ENCODE measurements around the gene SKI. TPM values are rescaled to one million over a fixed set of nuclear protein-coding genes. Genes with fewer than 3 reads are reported as not detected.
A peak's percentile ranks its signal among the peaks of the same experiment; 100 is the strongest.

The SKI gene
- total and polyA plus RNA-seq, 9 of the 15 experiments (the other 6 are each of a cell fraction or from before 2014, with no cell fraction given), result 0.10 to 60.5 (median 4.6) TPM

GRCh38 chr1:2189459-2190425 is 38.4 kb upstream of the SKI start (continued):
- TF ChIP-seq CTBP1 (IDR thresholded peaks at IDR 0.05; ENCODE audit: borderline replicate concordance) (peak; percentile 86), BHLHE40 (IDR thresholded peaks at IDR 0.05; ENCODE audit: low read length) (no peak; the same call in 1 of the 2 replicates), SMC3 (conservative IDR thresholded peaks at IDR 0.05; ENCODE audit: insufficient read depth, low read depth, low read length) (no peak), ZNF347 (CRISPR knock-in tag; IDR thresholded peaks at IDR 0.05; ENCODE audit: low read depth) (no peak), CREM (IDR thresholded peaks at IDR 0.05; ENCODE audit: low read depth) (peak; percentile 94), TEAD4 (IDR thresholded peaks at IDR 0.05; ENCODE audit: low read length) (peak; percentile 24; the same call in 1 of the 2 replicates), TEAD4 (CRISPR knock-in tag; IDR thresholded peaks at IDR 0.05; ENCODE audit: borderline replicate concordance) (no peak), UBTF (IDR thresholded peaks at IDR 0.05; ENCODE audit: borderline replicate concordance in 1 of 2, low read depth in 2 of 2, low read length in 2 of 2) (peak in 1 of 2 experiments; percentile 64; a peak in 2 of 4 replicates), THRAP3 (IDR thresholded peaks at IDR 0.05; ENCODE audit: borderline replicate concordance) (no peak), STAG1 (CRISPR knock-in tag; IDR thresholded peaks at IDR 0.05; ENCODE audit: borderline replicate concordance) (no peak), ZNF274 (IDR thresholded peaks at IDR 0.05; ENCODE audit: borderline replicate concordance, low read depth, low read length) (no peak), SMARCB1 (IDR thresholded peaks at IDR 0.05; ENCODE audit: insufficient read length, low read depth) (no peak), ARID1B (IDR thresholded peaks at IDR 0.05) (no peak), ZFPM2 (CRISPR knock-in tag; IDR thresholded peaks at IDR 0.05) (no peak), MBD1 (CRISPR knock-in tag; IDR thresholded peaks at IDR 0.05) (no peak), ZBTB43 (CRISPR knock-in tag; IDR thresholded peaks at IDR 0.05) (no peak), PATZ1 (CRISPR knock-in tag; IDR thresholded peaks at IDR 0.05; ENCODE audit: borderline replicate concordance) (no peak), ELF1 (tag; IDR thresholded peaks at IDR 0.05) (no peak)

Data from K562 (cell line).